ENCODE measurements around the gene BRPF3. TPM values are rescaled to one million over a fixed set of nuclear protein-coding genes. Genes with fewer than 3 reads are reported as not detected.

BRPF3 gene
- total and polyA plus RNA-seq, 10 donors: 2.4 to 42.7 (median 31.6) TPM

DNA sequence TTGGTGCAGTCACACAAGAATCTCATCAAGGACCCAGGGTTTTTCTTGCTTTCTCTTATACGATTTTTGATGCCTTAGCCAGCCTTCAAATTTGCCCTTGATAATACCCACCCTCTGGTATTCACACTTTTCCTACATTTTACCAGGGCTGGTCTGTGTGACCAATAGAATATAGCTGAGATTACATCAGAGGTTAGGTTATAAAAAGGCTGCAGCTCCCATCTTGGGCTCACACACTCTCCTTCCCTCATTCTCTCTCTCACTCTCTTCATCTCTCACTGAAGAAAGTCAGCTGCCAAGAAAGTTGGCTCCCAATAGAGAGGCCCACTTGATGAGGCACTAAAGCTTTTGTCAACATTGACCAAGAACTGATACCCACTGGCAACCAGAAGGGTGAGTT lies 69.2 kb downstream of the BRPF3 start:
- Histone ChIP-seq H3K4me1 (no peaks in the 10 kb centered on the region), H3K9me3 (peaks cover 0 to 21% (median 12%) of the 10 kb centered on the region in 8 donors), H3K27ac (no peak overlapping the region), H3K36me3 (no peaks in the 10 kb centered on the region), H3K4me3 (no peak overlapping the region), H3K27me3 (replicated peaks in 1 of 7) (peaks cover 0 to 12% (median 0%) of the 10 kb centered on the region in 7 donors)
- intact Hi-C loops (cut with DNase I; ENCODE audit: low total_unique reads): no loop called here
- TF ChIP-seq CTCF (IDR thresholded peaks at IDR 0.05 in 8 of 11, conservative IDR thresholded peaks at IDR 0.05 in 3 of 11) (no peak), POLR2A (IDR thresholded peaks at IDR 0.05) (no peak)
- no peak for DNase-seq
- 65 to 91% (median 86%) methylated on average over 1 of the region's 1 CpG for WGBS, 5 donors

GRCh38 chr6:36266913-36267644 lies 70.5 kb downstream of the BRPF3 start:
- intact Hi-C loops (cut with DNase I; ENCODE audit: low total_unique reads): no loop called here
- peaks cover 0 to 22% (median 0%) of the 10 kb centered on the region in 7 donors for H3K27me3 ChIP-seq (replicated peaks in 1 of 7)
- no peak overlapping the region for H3K4me3 ChIP-seq
- WGBS, 5 donors: 91 to 95% (median 94%) methylated on average over 13 of the region's 13 CpGs
- peaks cover 0 to 21% (median 12%) of the 10 kb centered on the region in 8 donors for H3K9me3 ChIP-seq
- no peaks in the 10 kb centered on the region for H3K36me3 ChIP-seq
- H3K4me1 ChIP-seq: no peaks in the 10 kb centered on the region
- DNase-seq: no peak
- TF ChIP-seq POLR2A (IDR thresholded peaks at IDR 0.05): no peak
- TF ChIP-seq POLR2AphosphoS5 (IDR thresholded peaks at IDR 0.05): no peak
- TF ChIP-seq CTCF (IDR thresholded peaks at IDR 0.05 in 8 of 11, conservative IDR thresholded peaks at IDR 0.05 in 3 of 11): no peak
- H3K27ac ChIP-seq: no peak overlapping the region

- TF ChIP-seq POLR2AphosphoS5 (IDR thresholded peaks at IDR 0.05) (no peak), CTCF (IDR thresholded peaks at IDR 0.05 in 8 of 11, conservative IDR thresholded peaks at IDR 0.05 in 3 of 11) (no peak), POLR2A (IDR thresholded peaks at IDR 0.05) (no peak)
- H3K9me3 ChIP-seq: peaks cover 0 to 21% (median 12%) of the 10 kb centered on the region in 8 donors
- no peak for DNase-seq
- intact Hi-C loops (cut with DNase I; ENCODE audit: low total_unique reads): no loop called here
- H3K36me3 ChIP-seq: no peaks in the 10 kb centered on the region
- WGBS, 5 donors: 89 to 97% (median 94%) methylated on average over 4 of the region's 4 CpGs
- H3K4me1 ChIP-seq: no peaks in the 10 kb centered on the region
- no peak overlapping the region for H3K27ac ChIP-seq
- H3K27me3 ChIP-seq (replicated peaks in 1 of 7): peaks cover 0 to 22% (median 0%) of the 10 kb centered on the region in 7 donors
- no peak overlapping the region for H3K4me3 ChIP-seq
These were observed 71.4 kb downstream of the BRPF3 start for GRCh38 chr6:36267731-36268477.
